Measurements from ENCODE around the gene BCAS2.
"Not testable (repeated sequence)": the region's sequence is repeated elsewhere in the genome, so short reads cannot be mapped to it uniquely, and the experiment has no call there.

BCAS2 gene

DNA sequence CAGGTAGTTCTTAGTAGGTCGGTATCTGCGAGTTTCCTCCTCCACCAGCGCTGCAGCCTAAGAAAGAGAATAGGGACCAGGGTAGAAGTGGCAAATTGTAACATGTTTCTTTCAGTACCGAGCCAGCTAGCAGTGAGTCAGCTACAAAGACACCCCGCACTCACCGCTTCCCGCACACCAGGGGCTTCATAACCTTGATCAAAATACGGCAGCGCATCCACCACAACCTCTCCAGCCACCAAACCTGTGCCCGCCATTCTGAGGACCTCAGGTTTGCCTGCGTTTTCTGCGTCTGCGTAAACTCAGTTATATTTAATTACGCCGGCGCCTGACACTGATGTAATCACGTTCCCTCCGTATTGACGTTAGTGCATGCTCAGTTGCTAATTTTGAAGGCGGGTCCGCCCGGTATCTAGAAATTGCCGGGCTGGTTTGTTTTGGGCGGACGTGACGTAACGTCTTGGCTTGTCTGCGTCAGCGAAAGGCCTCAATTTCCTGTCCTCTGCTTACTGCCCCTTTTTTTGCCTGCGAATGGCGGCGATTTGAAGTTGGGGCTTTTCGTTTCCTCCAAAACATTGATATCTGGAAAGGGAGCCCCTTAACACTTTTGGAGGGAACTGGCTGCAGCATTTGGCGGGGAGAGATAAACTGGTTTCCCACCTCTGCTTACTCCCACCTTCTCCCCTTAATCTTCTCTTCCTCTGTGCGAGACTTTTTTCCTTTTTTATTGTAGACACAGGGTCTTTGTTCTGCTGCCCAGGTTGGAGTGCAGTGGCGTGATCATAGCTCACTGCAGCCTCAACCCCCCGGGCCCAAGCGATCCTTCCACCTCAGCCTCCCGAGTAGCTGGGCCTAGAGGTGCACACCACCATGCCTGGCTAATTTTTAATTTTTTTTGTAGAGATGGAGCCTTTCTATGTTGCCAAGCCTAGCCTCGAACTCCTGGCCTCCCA is at the start of gene BCAS2:
Gene BCAS2 (minus strand): TSS at position 281 of the 953 bp plus-strand sequence. CDS start 24 bp downstream, at position 257.
- DNase-seq = peak; percentile 94

DNA sequence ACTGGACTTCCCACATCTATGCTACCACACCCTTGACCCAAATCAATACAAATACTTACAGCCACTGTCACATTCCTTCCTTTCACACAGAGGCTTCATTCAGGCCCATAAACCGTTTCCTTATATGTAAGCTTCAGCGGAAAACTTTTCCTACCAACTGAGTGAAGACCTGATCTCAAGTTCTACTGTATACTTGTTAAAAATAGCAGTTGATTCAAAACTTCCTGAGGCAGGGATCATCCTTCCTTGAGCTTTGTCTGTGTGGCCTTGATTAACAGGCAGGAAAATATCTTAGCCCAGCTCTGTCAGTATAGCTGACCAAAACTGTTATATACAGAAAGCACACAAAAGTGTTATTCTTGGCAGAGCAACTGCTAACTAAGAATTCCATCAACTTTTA is 45.7 kb upstream of the BCAS2 start:
- DNase-seq = no peak

DNA sequence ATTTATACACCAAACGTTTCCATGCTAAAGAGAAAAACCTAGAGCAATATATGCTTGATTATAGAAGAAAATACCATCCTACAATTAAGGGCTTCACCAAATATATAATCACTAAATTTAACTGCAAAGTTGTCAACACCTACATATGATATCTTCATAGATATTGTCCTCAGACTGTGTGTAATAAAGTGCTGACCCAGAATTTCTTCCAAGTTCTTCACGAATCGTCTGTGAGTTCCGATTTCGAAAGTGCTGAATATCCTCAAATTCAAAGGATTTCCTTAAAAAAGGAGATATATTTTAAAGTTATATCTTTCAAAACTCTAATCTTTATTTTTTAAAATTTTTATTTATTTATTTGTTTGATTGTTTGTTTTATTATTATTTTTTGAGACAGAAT is 41.9 kb upstream of the BCAS2 start:
- no peak for DNase-seq

DNA sequence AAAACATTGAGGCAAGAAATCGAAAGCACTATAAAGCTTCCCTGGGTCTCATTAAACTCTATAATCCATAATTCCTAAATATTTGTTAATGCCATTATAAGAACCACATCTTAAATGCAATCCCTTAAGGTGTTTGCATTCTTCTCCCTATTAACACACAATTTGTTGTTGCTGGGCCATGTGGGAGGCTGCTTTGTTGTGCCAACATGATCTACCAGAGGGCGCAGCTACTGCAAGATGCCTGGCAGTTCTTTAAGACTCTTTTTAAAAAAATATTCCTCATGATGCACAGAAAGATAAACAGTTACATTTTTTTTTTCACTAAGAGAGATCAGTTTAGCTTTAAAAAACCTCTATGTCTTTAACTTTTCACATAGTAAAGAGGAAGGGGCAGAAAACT is 39.0 kb upstream of the BCAS2 start:
- no peak for DNase-seq

DNA sequence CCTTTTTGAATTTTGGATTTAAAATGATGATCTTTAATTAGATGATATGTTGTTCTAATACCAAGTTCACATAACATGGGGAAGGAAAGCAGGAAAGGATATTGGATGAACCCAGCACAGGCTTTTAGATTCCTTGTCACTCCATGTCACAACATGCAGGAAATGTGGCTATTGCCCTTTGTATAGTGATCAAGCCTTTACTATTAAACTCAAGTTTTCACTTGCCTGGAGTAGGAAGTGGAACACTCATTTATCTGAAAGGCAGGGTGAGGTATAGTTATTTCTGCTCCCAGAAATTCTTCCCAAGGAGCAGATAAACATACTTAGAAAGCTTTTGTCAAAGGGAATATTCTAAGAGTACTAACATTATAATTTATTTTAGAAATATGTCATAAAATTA is 37.2 kb upstream of the BCAS2 start:
- no peak for DNase-seq

DNA sequence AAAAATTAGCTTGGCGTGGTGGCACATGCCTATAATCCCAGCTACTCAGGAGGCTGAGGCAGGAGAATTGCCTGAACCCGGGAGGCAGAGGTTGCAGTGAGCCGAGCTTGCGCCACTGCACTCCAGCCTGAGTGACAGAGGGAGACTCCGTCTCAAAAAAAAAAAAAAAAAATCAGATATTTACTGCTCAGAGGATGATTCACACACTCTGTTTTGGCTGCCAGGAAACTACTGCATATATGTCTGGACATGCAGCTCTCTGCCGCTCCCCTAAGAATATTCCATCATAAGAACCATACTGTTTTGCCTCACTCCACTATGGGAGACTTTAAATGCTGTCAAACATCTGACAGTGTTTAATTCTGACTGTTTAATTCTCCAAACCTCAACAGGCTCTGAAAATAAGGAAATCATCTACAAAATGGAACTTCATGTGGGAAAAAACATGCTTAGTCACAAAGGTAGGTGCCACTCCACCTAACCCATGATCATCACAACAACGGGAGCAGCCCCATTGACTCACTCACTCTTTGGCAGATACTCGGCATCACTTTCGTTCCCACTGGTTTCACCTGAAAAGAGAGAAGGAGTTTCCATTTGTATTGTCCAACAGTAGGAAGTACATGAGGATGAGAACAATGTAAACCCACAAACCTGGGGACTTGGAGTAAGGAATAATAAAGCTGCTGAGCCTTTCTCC is 29.3 kb upstream of the BCAS2 start:
- DNase-seq = no peak

DNA sequence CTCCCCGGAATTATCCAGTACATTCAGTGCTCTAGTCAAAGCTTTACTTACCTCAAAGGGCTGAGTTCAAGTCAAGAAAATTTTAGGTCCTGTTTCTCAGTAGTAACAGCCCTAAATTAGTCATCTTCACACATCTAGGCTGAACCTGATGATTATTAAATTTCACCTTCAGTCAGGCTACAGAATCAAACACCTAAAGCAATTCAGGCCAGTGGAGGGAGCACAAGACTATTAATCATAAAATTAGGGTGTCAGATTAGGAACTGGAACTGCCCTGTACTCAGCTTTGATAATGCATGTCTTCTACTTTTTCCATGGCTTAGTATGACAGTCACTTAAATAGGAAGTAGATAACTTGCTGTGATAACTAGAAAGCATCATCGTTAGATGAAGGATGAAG is 28.4 kb upstream of the BCAS2 start:
- DNase-seq = no peak

DNA sequence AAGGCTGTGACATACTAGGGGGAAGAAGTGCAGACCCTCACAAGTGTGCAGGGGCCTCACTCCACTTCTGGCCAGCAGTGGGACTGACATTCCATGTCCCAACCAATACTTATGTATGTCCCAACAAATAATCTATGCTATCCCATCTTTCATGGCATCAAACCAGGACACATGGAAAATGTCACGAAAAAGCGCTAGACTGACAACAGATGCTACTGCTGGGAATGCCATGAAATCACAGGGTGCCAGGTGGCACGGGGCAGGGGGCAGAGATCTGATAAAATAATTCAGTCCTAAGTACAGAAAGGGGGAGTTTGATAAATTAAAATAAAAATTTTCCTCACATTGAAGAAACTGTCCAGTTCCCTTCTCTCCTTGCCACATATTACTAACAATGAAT is 27.6 kb upstream of the BCAS2 start:
- no peak for DNase-seq

DNA sequence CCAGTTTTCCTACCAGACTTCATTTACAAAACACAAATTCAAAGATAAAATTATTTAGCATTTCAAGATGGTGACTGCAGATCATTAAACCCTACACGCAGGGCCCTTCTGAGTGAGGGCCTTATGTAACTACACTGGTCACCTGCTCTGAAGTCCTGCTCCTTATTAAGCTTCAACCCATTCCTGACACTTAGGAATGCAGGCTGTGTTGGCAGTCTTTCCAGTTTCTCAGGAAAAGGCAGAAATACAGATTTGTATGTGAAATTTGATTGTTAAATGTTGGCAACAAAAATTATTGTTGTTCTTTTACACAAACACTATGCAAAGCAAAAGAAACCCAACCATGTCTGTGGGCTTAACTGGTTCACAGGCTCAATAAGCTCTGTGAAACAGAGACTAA is 25.8 kb upstream of the BCAS2 start:
- no peak for DNase-seq

DNA sequence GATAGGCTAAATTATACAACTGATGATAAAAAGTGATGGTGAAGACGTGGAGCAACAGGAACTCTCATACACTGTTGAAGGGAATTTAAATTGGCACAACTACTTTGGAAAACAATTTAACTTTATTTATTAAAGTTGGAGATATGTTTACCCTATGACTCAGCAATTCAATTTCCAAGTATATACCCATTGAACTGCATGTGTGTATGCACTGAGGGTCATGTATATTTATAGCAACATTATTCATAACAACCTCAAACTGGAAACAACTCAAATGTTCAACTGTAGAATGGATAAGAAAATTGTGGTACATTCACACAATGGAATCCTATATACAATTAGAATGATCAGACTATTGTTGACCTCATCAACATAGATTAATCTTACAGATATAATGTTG is 16.5 kb upstream of the BCAS2 start:
- no peak for DNase-seq

DNA sequence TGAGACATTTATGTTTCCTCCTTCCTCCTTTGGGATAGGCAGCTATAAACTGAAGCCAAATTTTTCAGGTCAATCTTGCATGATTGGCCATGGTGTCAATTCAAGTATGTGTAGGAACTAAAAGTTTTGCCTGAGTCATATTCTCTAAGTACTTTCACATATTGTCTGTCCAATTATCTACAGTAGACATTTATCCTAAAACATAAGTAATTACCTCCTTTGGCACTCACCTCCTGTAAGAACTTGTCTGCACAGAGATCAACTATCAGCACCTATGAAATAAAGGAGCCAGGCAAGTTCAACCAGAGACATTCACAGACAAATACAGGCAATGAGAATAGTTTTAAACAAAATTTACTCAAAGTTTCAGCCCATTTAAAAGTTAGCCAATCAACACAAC is 14.2 kb upstream of the BCAS2 start:
- DNase-seq = no peak

DNA sequence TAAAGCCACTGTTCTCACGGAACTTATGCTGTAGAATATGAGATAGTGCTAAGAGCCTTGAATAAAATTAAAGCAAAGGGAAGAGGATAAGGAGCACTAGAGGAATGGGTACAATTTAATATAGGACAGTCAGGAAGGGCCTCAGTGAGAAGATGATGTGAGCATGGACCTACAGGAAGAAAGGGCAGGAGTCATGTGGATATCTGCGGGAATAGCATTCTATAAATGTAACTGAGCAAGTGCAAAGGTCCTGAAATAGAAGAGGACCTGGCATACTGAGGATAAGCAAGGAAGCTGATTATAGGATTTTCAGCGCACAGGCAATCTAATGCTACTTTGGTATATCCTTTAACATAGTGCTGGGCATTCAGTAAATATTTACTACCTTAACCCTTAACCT is 12.6 kb upstream of the BCAS2 start:
- DNase-seq = no peak

DNA sequence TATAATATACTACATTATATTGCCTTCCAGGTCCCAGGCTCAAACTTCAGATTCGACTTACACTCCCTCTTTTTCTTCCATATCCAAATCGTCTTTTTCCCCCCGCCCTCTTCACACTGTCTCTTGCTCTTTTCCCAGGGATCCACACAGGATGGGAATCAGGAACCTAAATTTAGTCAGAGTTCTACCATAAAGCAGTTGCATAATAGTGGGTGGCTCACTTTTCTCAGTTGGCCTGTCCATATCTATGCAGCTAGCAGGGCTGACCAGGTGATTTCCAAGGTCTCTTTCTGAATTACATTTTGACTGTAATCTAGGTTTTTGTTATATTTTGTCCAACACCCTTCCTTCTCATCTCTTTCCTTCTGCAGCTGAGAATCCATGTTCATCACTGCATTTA is 7.7 kb upstream of the BCAS2 start:
- no peak for DNase-seq

DNA sequence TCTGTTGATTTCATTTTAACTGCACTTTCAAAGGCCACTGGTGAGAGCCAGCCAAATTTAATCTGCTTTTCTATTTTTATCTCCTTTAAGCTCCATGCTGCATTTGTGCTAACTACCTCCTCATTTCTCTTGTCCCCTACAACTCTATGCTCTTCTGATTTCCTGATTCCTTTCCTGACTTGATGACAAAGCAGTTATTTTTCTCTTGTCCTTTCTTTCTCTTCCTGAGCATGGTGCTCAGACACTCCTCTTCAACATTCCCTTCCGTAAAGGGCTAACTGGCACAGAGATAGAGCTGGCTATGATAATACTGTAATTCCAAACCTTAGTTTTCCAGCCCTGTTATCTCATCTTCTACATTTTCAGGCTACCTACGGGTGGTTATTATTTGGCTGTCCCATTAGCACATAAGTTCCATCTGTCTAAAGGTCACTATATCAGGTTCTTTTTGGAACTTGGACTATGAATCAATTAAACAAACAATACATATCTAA is 6.8 kb upstream of the BCAS2 start:
- no peak for DNase-seq

DNA sequence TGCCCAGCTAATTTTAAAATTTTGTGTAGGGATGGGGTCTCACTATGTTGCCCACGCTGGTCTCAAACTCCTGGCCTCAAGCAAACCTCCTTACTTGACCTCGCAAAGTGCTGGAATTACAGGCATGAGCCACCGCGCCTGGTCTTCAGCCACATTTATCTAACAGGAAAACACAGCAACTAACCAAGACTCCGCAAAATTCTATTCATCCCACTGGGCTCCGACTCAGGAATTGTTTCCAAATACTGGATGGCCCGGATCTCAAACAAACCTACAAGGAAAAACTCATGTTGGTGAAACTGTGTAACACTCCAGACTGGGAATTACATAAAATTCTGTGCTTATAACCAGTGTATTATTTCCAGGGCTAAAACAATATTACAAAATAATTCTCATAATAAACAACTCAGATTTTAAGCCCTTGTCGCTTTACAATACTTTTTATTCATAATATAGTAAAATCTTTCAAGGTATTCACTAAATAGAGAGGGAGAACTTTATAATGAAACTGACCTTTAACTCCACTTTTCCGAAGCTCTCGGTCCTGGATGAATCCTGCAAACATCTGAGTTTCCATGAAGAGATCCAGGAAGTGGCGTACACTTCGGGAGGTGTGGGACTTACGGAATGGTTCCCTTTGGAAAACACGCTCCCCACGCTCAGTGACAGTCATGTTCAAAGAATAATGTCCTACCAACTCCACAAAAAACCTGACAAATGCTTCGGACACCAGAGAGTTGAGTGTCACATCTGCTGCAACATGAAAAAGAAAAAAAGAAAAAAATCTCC is 6.0 kb upstream of the BCAS2 start:
- DNase-seq = no peak

DNA sequence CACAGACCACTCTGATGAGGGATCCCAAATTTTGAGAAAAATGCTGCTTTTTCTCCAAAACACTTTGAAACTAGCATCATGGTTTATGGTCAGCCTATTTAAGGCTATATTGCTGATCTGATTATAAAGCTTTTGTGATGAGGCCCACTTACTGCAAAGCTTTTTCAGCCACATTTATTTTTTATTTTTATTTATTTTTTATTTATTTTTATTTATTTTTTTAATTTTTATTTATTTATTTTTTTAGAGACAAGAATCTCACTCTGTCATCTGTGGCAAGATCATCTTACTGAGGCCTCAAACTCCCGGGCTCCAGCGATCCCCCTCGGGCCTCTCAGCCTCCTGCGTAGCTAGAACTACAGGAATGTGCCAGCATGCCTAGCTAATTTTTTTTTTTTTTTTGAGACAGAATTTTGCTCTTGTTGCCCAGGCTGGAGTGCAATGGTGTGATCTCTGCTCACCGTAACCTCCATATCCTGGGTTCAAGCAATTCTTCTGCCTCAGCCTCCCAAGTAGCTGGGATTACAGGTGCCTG is 5.2 kb upstream of the BCAS2 start:
- DNase-seq = no peak

DNA sequence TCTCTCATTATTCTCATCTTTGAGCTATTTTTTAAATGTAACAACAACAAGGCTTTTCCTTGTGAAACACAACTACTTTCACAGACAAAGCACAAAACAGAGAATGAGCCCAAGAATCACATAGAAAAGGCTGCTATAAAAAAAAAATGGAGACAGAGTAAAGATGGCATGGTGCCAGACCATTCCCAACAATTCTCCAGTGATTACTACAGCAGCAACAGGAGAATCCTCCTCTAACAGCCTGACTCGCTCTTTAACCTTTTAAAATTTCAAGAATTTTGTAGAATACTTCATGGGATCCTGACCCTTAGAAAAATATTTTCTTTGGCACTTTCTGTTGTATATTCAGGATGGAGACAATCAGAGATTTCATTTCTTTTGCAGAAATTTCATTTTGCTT is 3.8 kb upstream of the BCAS2 start:
- no peak for DNase-seq

DNA sequence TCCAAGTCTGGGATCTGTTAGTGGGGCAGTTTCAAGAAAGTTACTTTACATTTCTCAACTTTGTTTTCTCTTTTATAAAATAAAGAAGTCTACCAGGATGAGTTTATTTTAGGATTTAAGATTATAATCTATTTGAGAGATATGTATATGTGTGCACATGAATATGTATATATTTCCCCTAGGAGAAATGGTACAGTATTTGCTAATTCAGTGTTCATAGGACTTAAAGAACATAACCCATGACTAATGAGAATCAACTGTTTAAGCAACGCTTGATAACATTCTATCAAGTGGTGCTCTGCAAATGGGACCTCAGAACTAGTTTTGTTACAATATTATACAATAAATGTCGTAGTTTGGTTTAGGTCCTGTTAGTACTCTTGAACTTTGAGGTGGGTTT is 7.0 kb downstream of the BCAS2 start:
- no peak for DNase-seq

DNA sequence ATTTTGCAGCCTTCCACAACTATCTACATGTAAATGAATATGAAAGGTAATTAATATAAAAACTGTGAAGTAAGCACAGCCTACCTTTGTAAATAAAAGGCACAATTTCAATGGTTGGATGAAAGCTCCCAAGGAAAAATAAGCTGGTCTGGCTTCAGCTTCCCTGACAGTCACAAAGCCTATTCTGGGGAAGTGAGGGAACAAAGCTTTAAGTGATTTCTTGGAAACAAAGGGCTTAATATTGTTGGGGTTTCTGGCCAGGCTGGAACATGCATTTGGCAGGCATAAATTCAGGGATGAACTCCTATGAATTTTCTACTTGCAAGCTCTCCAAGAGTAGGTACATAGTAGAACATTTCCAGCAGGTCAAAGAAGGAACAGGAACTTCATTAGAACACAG is 17.3 kb downstream of the BCAS2 start:
- DNase-seq = no peak

DNA sequence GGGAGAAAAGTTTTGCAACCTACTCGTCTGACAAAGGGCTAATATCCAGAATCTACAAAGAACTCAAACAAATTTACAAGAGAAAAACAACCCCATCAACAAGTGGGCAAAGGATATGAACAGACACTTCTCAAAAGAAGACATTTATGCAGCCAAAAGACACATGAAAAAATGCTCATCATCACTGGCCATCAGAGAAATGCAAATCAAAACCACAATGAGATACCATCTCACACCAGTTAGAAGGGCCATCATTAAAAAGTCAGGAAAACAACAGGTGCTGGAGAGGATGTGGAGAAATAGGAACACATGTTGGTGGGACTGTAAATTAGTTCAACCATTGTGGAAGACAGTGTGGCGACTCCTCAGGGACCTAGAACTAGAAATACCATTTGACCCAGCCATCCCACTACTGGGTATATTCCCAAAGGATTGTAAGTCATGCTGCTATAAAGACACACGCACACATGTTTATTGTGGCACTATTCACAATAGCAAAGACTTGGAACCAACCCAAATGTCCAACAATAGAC is 18.4 kb downstream of the BCAS2 start:
- DNase-seq = not testable (repeated sequence)

DNA sequence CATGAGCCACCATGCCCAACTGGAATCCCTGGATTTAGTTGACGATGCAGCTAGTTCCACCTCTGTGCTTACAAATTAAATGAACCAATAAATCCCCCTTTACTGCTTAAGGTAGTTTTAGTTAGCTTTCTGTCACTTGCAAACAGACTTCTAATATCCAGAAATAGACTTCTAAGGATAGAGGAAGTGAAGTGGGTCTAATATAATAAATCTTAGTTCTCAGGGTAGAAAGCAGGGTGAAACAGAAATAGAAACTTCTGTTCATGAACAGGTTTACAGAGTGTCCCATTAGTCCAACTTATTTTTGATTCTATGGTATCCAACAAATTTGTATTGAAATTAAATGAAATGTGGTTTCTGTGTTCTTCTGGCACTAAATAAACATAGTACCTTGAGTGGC is 20.1 kb downstream of the BCAS2 start:
- DNase-seq = no peak

DNA sequence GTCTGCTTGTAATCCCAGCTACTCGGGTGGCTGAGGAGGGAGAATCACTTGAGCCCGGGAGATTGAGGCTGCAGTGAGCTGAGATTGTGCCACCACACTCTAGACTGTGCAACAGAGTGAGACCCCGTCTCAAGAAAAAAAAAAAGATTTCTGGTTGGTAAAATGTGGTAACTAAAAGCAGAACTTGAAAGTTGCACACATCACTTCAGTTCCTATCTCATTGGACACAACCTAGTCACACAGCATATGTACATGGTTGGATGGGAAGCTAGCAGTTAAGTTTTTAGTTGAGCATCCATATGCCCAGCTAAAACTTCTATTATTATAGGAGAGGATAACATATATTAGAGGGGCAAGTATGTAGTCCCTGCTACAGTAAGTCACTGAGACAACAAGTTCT is 22.1 kb downstream of the BCAS2 start:
- no peak for DNase-seq

DNA sequence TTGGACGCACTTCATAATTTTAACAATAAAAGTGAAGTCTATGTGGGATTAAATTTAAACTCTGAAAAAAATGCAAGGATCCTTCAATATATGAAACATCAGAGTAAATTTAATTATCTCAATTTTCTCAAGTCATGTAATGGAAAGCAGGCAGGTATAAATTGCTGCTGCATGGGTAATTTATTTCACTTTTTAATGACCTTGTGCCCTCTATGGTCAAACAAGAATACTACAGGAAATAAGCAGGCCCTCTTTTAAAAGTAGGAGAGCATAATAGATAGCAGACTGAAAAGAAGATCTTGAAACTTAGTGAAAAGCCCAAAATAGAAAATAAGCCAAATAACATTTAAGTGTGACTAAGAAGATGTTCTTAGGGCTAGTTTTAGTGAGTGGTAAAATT is 22.9 kb downstream of the BCAS2 start:
- DNase-seq = no peak

Measured in stimulated activated naive CD4-positive, alpha-beta T cell treated with Interleukin-2 at 50 U/mL for 16 hours (primary cell).